Hepatocyte (in vitro differentiated cells): ENCODE measurements around the gene ALDH1A1.

Experiments used
- EZH2 ChIP-seq: fragments of 200-600 bp; sonication (generic); IDR thresholded peaks from 2 replicates; pipeline ENCODE4 v1.6.1; 2016; ENCODE audit warnings: antibody characterized with exemption, mild to moderate bottlenecking, borderline replicate concordance
- EZH2phosphoT487 ChIP-seq: fragments of 200-600 bp; sonication (generic); IDR thresholded peaks from one replicate; pipeline ENCODE4 v1.6.1; 2018; ENCODE audit warnings: antibody characterized with exemption, mild to moderate bottlenecking, low read depth, moderate library complexity; ENCODE audit not compliant: unreplicated experiment, severe bottlenecking
- TF ChIP-seq, protein P1 (sequence below): fragments of 200-600 bp; sonication (generic); IDR thresholded peaks from 2 replicates; pipeline ENCODE4 v1.5.1; 2016; ENCODE audit warnings: antibody characterized with exemption, mild to moderate bottlenecking; ENCODE audit not compliant: poor library complexity

DNA sequence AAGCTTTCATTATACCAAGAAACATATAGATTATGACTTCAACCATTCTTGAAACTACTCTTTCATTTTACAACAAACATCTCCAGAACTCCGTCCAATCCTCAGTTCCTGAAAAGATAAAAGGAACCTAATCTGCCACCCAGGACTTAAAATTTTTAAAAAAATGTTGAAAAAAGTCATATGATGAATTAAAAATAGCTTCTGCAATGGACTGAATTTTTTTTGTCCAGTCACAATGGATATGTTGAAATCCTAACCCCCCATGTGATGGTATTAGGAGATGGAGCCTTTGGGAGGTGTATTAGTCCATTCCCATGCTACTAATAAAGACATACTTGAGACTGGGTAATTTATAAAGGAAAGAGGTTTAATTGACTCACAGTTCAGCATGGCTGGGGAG, 2.7 kb upstream of the ALDH1A1 start:
- TF ChIP-seq EZH2phosphoT487 (no peak), EZH2 (no peak)
- TF ChIP-seq, protein P1, sequence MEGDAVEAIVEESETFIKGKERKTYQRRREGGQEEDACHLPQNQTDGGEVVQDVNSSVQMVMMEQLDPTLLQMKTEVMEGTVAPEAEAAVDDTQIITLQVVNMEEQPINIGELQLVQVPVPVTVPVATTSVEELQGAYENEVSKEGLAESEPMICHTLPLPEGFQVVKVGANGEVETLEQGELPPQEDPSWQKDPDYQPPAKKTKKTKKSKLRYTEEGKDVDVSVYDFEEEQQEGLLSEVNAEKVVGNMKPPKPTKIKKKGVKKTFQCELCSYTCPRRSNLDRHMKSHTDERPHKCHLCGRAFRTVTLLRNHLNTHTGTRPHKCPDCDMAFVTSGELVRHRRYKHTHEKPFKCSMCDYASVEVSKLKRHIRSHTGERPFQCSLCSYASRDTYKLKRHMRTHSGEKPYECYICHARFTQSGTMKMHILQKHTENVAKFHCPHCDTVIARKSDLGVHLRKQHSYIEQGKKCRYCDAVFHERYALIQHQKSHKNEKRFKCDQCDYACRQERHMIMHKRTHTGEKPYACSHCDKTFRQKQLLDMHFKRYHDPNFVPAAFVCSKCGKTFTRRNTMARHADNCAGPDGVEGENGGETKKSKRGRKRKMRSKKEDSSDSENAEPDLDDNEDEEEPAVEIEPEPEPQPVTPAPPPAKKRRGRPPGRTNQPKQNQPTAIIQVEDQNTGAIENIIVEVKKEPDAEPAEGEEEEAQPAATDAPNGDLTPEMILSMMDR = no peak
